B cell (primary cell): ENCODE data around the gene ANP32A. TPM values are rescaled to one million over a fixed set of nuclear protein-coding genes. Genes with fewer than 3 reads are reported as not detected.

Source experiments
- ATAC-seq: fragments of 200-7000 bp; cut with Tn5 transposase; one replicate; pipeline ENCODE4 v1.10.0; 2021; ENCODE audit warnings: low read depth, mild to moderate bottlenecking, moderate number of reproducible peaks, moderate library complexity
- CTCF ChIA-PET: fragments of 350-600 bp; sonication (Branson Sonifier 250); formaldehyde crosslinking; loops from one replicate; lab custom pipeline; 2021; ENCODE audit warnings: antibody characterized with exemption, inconsistent platforms; lab: Charles Lee
- POLR2A ChIA-PET: fragments of 350-600 bp; sonication (Branson Sonifier 250); formaldehyde crosslinking; loops from one replicate; lab custom pipeline; 2021; ENCODE audit warnings: antibody characterized with exemption; lab: Charles Lee
- DNase-seq: peaks from one replicate; pipeline ENCODE4 v3.0.0; 2013
- H2AFZ ChIP-seq: 2 replicates; pipeline ENCODE4 v1.6.1; 2012; ENCODE audit warnings: mild to moderate bottlenecking, low read depth, low read length; ENCODE audit not compliant: insufficient read depth, poor library complexity, severe bottlenecking
- H3K27ac ChIP-seq, 2 donors: 1 replicate in 1 of 2; 2 replicates in 1 of 2; pipeline ENCODE4 v1.5.1; 2012 to 2013; ENCODE audit warnings: low read length in 2 of 2, mild to moderate bottlenecking in 2 of 2, moderate library complexity in 1 of 2
- H3K27me3 ChIP-seq, 4 experiments: fragments of 200-600 bp in 1 of 4; sonication (generic) in 1 of 4; replicated peaks in 1 of 4; 1 replicate in 2 of 4; 2 replicates in 2 of 4; pipeline versions ENCODE4 v1.6.1 to v1.7.0; 2013 to 2016; ENCODE audit warnings: low read length in 3 of 4, mild to moderate bottlenecking in 2 of 4, mixed read lengths in 1 of 4, moderate library complexity in 1 of 4; ENCODE audit not compliant: insufficient read depth in 4 of 4, control insufficient read depth in 3 of 4; ENCODE audit errors: control extremely low read depth in 1 of 4
- H3K36me3 ChIP-seq, 2 experiments: replicated peaks in 1 of 2; 1 replicate in 1 of 2; 2 replicates in 1 of 2; pipeline versions ENCODE4 v1.6.1 to v1.7.1; 2013; ENCODE audit warnings: low read length in 1 of 2; ENCODE audit not compliant: insufficient read depth in 2 of 2, control insufficient read depth in 1 of 2; ENCODE audit errors: control extremely low read depth in 1 of 2, extremely low read depth in 1 of 2
- H3K4me1 ChIP-seq, 2 donors: fragments of 200-600 bp in 1 of 2; sonication (generic) in 1 of 2; 1 replicate in 1 of 2; 2 replicates in 1 of 2; pipeline versions ENCODE4 v1.5.1 to v1.6.1; 2013 to 2017; ENCODE audit warnings: low read length in 2 of 2; ENCODE audit not compliant: control insufficient read depth in 2 of 2, insufficient read depth in 2 of 2
- H3K4me2 ChIP-seq: replicated peaks from 2 replicates; pipeline ENCODE3; 2012; ENCODE audit warnings: mild to moderate bottlenecking, low read depth, low read length; ENCODE audit not compliant: poor library complexity, severe bottlenecking
- H3K4me3 ChIP-seq, 5 experiments: fragments of 200-600 bp in 1 of 5; sonication (generic) in 1 of 5; 1 replicate in 3 of 5; 2 replicates in 2 of 5; pipeline versions ENCODE4 v1.5.1 to v1.7.0; 2011 to 2016; ENCODE audit warnings: low read length in 4 of 5, mild to moderate bottlenecking in 4 of 5, low read depth in 2 of 5, control low read depth in 1 of 5, moderate library complexity in 1 of 5; ENCODE audit not compliant: insufficient read depth in 1 of 5; ENCODE audit errors: control extremely low read depth in 1 of 5, extremely low read depth in 1 of 5
- H3K79me2 ChIP-seq: fragments of 200-600 bp; sonication (generic); one replicate; pipeline ENCODE4 v1.6.0; 2016; ENCODE audit warnings: low read length; ENCODE audit not compliant: control insufficient read depth, insufficient read depth
- H3K9ac ChIP-seq: fragments of 200-600 bp; sonication (generic); 2 replicates; pipeline ENCODE4 v1.6.1; 2017; ENCODE audit warnings: mild to moderate bottlenecking, low read length, moderate library complexity
- H3K9me3 ChIP-seq, 3 donors: one replicate each; pipeline versions ENCODE4 v1.6.1 to v1.7.1; 2013; ENCODE audit warnings: low read length in 2 of 3; ENCODE audit not compliant: control insufficient read depth in 2 of 3, insufficient read depth in 1 of 3; ENCODE audit errors: control extremely low read depth in 1 of 3
- H4K20me1 ChIP-seq: 2 replicates; pipeline ENCODE4 v1.6.0; 2012; ENCODE audit warnings: mild to moderate bottlenecking, low read length; ENCODE audit not compliant: insufficient read depth, control insufficient read depth, poor library complexity, severe bottlenecking
- H3K27ac Mint-ChIP-seq: one replicate; pipeline ENCODE4 v1.8.0; 2021; ENCODE audit warnings: mixed read lengths
- H3K27me3 Mint-ChIP-seq: one replicate; pipeline ENCODE4 v1.8.0; 2021; ENCODE audit warnings: mixed read lengths
- H3K4me1 Mint-ChIP-seq: one replicate; pipeline ENCODE4 v1.8.0; 2021; ENCODE audit warnings: mixed read lengths
- H3K4me3 Mint-ChIP-seq: one replicate; pipeline ENCODE4 v1.8.0; 2021; ENCODE audit warnings: mixed read lengths
- H3K9me3 Mint-ChIP-seq: one replicate; pipeline ENCODE4 v1.8.0; 2022; ENCODE audit warnings: mixed read lengths; ENCODE audit not compliant: insufficient read depth
- EZH2 ChIP-seq: IDR thresholded peaks from 2 replicates; pipeline ENCODE4 v1.6.1; 2012; ENCODE audit warnings: borderline replicate concordance, low read depth, mild to moderate bottlenecking, moderate library complexity, low read length; ENCODE audit not compliant: insufficient read depth, poor library complexity, severe bottlenecking
- WGBS: methylation state at CpG from one replicate; pipeline ENCODE4 v1.1.5; 2013; ENCODE audit warnings: missing lambda C conversion rate; ENCODE audit not compliant: insufficient coverage; 5-methylcytosine and 5-hydroxymethylcytosine counted together
- intact Hi-C: fragments of 100-400 bp; cut with micrococcal nuclease; formaldehyde crosslinking; loops from one replicate; pipeline ENCODE4 v1.10.0; 2022
- polyA plus RNA-seq: library from polyadenylated mRNA; depleted of rRNA; stranded (reverse); fragments of >200 nt; gene quantifications from 2 replicates; pipeline ENCODE4 v1.2.3, GENCODE V29; 2012
- total RNA-seq, 2 donors: library from RNA; stranded (reverse); fragments of 120-200 nt in 1 of 2; gene quantifications; 1 replicate in 1 of 2; 2 replicates in 1 of 2; pipeline versions ENCODE4 v1.2.3 to v1.2.4, GENCODE V29; 2013 to 2022
- TF ChIP-seq, protein P1 (sequence below): fragments of 200-600 bp; IDR thresholded peaks from one replicate; pipeline ENCODE4 v1.8.0; 2022; ENCODE audit warnings: antibody characterized with exemption, mild to moderate bottlenecking

ANP32A gene
- total and polyA plus RNA-seq, 2 donors (not counting 1 experiment from before 2014, with no cell fraction given) = 26.4 to 163 TPM

DNA sequence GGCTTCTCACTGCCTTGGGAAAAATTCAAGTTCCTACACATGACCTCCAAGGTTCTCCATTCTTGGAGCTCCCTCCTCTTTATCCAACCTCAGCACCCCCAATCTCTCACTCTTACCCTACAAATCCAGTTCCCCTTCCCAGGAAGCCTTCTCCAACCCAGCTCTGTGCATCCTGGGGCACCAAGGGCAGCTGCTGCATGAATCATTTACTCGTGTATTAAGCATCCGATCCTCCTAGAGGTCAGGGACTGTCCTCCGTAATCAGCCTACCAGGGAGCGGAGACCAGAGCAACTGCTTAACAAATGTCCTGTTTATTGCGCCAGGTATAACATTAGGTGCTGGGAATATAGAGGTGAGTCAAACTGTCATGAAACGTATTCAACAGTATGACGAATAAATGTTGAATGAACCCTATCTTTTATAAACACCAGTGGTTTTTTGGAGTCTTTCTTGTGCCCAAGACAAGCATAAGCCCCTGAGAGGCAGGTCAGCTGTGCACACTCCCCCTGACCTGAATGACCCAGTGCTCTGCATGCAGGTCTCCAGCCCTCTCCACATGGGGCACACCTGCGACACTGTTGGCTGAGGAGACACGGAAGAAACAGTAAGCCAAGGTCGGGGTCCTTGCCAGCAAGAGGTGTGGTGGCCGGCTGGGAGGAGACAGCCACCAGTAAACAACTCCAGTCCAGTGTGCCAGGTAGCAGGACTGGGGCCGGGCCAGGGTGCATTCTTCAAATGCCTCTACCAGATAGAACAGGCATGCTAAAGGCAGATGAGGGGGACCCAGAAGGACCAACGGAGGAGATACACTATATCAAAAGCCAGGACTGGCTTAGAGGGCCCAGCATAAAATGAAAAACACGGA is 27.6 kb downstream of the ANP32A start:
- H3K36me3 ChIP-seq = peaks cover 0 to 20% of the 10 kb centered on the region in 2 experiments
- intact Hi-C loops = no loop called here
- TF ChIP-seq, protein P1, sequence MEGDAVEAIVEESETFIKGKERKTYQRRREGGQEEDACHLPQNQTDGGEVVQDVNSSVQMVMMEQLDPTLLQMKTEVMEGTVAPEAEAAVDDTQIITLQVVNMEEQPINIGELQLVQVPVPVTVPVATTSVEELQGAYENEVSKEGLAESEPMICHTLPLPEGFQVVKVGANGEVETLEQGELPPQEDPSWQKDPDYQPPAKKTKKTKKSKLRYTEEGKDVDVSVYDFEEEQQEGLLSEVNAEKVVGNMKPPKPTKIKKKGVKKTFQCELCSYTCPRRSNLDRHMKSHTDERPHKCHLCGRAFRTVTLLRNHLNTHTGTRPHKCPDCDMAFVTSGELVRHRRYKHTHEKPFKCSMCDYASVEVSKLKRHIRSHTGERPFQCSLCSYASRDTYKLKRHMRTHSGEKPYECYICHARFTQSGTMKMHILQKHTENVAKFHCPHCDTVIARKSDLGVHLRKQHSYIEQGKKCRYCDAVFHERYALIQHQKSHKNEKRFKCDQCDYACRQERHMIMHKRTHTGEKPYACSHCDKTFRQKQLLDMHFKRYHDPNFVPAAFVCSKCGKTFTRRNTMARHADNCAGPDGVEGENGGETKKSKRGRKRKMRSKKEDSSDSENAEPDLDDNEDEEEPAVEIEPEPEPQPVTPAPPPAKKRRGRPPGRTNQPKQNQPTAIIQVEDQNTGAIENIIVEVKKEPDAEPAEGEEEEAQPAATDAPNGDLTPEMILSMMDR = no peak
- TF ChIP-seq EZH2 = no peak
- H3K79me2 ChIP-seq = peaks cover 99% of the 10 kb centered on the region
- Mint-ChIP-seq H3K4me1 (peaks cover 91% of the 10 kb centered on the region), H3K27me3 (no peaks in the 10 kb centered on the region), H3K27ac (peak overlapping the region; percentile 72), H3K9me3 (no peaks in the 10 kb centered on the region), H3K4me3 (peak overlapping the region; percentile 48)
- H3K9ac ChIP-seq = no peak overlapping the region
- H3K9me3 ChIP-seq = no peaks in the 10 kb centered on the region
- H3K4me1 ChIP-seq = peaks cover 86 to 97% of the 10 kb centered on the region in 2 donors
- no peak overlapping the region for H3K4me3 ChIP-seq
- H3K27ac ChIP-seq = peak overlapping the region in 1 of 2 donors; percentile 91
- H3K27me3 ChIP-seq = no peaks in the 10 kb centered on the region
- 92% methylated on average over 13 of the region's 14 CpGs for WGBS
- peaks cover 93% of the 10 kb centered on the region for H4K20me1 ChIP-seq
- H2AFZ ChIP-seq = no peak overlapping the region
- no peak overlapping the region for H3K4me2 ChIP-seq
- ChIA-PET CTCF (interaction anchor here (0.9 to 4.0 kb wide), 6 partner anchors 11 to 83 kb away, joined by 3 to 34 read pairs (median 10); no protein-coding TSS in a partner anchor), POLR2A (interaction anchor here (0.5 to 0.7 kb wide), 2 partner anchors 40 to 83 kb away, joined by 3 to 5 read pairs; no protein-coding TSS in a partner anchor)
- ATAC-seq (no peak), DNase-seq (no peak)
